Caco-2 (cell line): ENCODE data around the gene CASP9. TPM values are rescaled to one million over a fixed set of nuclear protein-coding genes. Genes with fewer than 3 reads are reported as not detected.

Experiments used
- Bru-seq: library from RNA; stranded (reverse); fragments of 400-500 nt; gene quantifications from one replicate; lab custom pipeline; 2021; lab: Mats Ljungman, UMichigan
- BruChase-seq, 2 experiments: library from RNA; stranded (reverse); fragments of 400-500 nt; gene quantifications; one replicate each; lab custom pipeline; 2021; lab: Mats Ljungman, UMichigan
- BruUV-seq: library from RNA; stranded (reverse); fragments of 400-500 nt; replicated peaks from 2 replicates; lab custom pipeline; 2021; lab: Mats Ljungman, UMichigan
- CTCF ChIA-PET: fragments of 300-600 bp; sonication (Branson Sonifier 250); formaldehyde crosslinking; loops from one replicate; lab custom pipeline; 2022; ENCODE audit warnings: antibody characterized with exemption; lab: Charles Lee
- POLR2A ChIA-PET: fragments of 300-600 bp; sonication (Branson Sonifier 250); formaldehyde crosslinking; loops from one replicate; lab custom pipeline; 2022; ENCODE audit warnings: antibody characterized with exemption; lab: Charles Lee
- DNase-seq, 2 experiments: peaks; one replicate each; pipeline versions ENCODE4 v3.0.0 to v3.0.0-alpha.2; 2020 to 2022
- H3K27me3 ChIP-seq: replicated peaks from 2 replicates; pipeline ENCODE4 v1.6.0; 2011; ENCODE audit warnings: low read length; ENCODE audit not compliant: control insufficient read depth, insufficient read depth
- H3K36me3 ChIP-seq: 2 replicates; pipeline ENCODE4 v1.5.1; 2011; ENCODE audit warnings: low read length; ENCODE audit not compliant: control insufficient read depth, insufficient read depth
- H3K4me1 ChIP-seq: fragments of 250-450 bp; sonication (Bioruptor Pico); 2 replicates; pipeline ENCODE4 v1.5.1; 2020; ENCODE audit warnings: mild to moderate bottlenecking
- H3K4me3 ChIP-seq: 2 replicates; pipeline ENCODE4 v1.5.1; 2011; ENCODE audit warnings: low read depth, mild to moderate bottlenecking, control low read depth, low read length
- H3K9me3 ChIP-seq: fragments of 250-450 bp; sonication (Bioruptor Pico); 2 replicates; pipeline ENCODE4 v1.5.1; 2020; ENCODE audit warnings: mild to moderate bottlenecking, moderate library complexity
- H3K27ac Mint-ChIP-seq: one replicate; pipeline ENCODE4 v1.8.0; 2022; ENCODE audit warnings: mixed read lengths; ENCODE audit not compliant: unreplicated experiment
- H3K27me3 Mint-ChIP-seq: one replicate; pipeline ENCODE4 v1.8.0; 2022; ENCODE audit warnings: mixed read lengths; ENCODE audit not compliant: insufficient read depth, unreplicated experiment
- H3K36me3 Mint-ChIP-seq: one replicate; pipeline ENCODE4 v1.8.0; 2022; ENCODE audit warnings: mild to moderate bottlenecking, mixed read lengths; ENCODE audit not compliant: insufficient read depth, unreplicated experiment
- H3K4me1 Mint-ChIP-seq: one replicate; pipeline ENCODE4 v1.8.0; 2022; ENCODE audit warnings: low read depth, mixed read lengths; ENCODE audit not compliant: unreplicated experiment
- H3K4me3 Mint-ChIP-seq: one replicate; pipeline ENCODE4 v1.8.0; 2022; ENCODE audit warnings: mild to moderate bottlenecking, moderate library complexity, mixed read lengths; ENCODE audit not compliant: unreplicated experiment
- H3K9me3 Mint-ChIP-seq: one replicate; pipeline ENCODE4 v1.8.0; 2022; ENCODE audit warnings: mixed read lengths; ENCODE audit not compliant: unreplicated experiment
- CTCF ChIP-seq, 2 experiments: fragments of 200-600 bp in 1 of 2; IDR thresholded peaks; 1 replicate in 1 of 2; 2 replicates in 1 of 2; pipeline versions ENCODE4 v1.5.1 to v1.8.0; 2011 to 2022; ENCODE audit warnings: antibody characterized with exemption in 1 of 2, control low read depth in 1 of 2, inconsistent platforms in 1 of 2, low read depth in 1 of 2, low read length in 1 of 2, mild to moderate bottlenecking in 1 of 2, moderate library complexity in 1 of 2; ENCODE audit not compliant: insufficient read depth in 1 of 2, severe bottlenecking in 1 of 2, unreplicated experiment in 1 of 2
- intact Hi-C: fragments of 100-400 bp; cut with micrococcal nuclease; formaldehyde crosslinking; loops from one replicate; pipeline ENCODE4 v1.10.0; 2022; ENCODE audit not compliant: unreplicated experiment
- long read RNA-seq: library from polyadenylated mRNA; stranded (forward); transcript quantifications from one replicate; pipeline ENCODE4 v2.0.0, GENCODE V29; 2022
- total RNA-seq: library from RNA; stranded (reverse); gene quantifications from 2 replicates; pipeline ENCODE4 v1.2.3, GENCODE V29; 2022

Gene CASP9
- 9.9 and 12.4 TPM in 2 replicates for total RNA-seq
- percentile 51 among the genes with signal in this experiment for Bru-seq, nascent RNA
- BruChase-seq, experiment 1, labeled RNA remaining after a 2-hour chase: percentile 54 among the genes with signal in this experiment
- BruChase-seq, experiment 2, labeled RNA remaining after a 6-hour chase: percentile 54 among the genes with signal in this experiment
- long read RNA-seq, transcript CASP9-201 (9 exons, 2,019 nt): major isoform, 22 of 34 reads
- long read RNA-seq, partial matches to known transcripts: 2 of 34 reads
- long read RNA-seq, other reads (novel, unspliced or antisense): 5 of 34 reads

GRCh38 chr1:15524021-15524282 is at the start of gene CASP9:
Gene CASP9 (minus strand): TSS chr1:15524215. CDS start chr1:15524200, 15 bp downstream.
- intact Hi-C loops: no loop called here
- BruUV-seq: no TSS peak
- Mint-ChIP-seq H3K27me3 (no peaks in the 10 kb centered on the region), H3K36me3 (peaks cover 29% of the 10 kb centered on the region), H3K27ac (peak within 1 kb of the TSS; percentile 96), H3K9me3 (no peaks in the 10 kb centered on the region), H3K4me1 (peaks cover 9% of the 10 kb centered on the region), H3K4me3 (peak within 1 kb of the TSS; percentile 81)
- no peaks in the 10 kb centered on the region for H3K9me3 ChIP-seq
- peak within 1 kb of the TSS; percentile 65 for H3K4me3 ChIP-seq
- ChIA-PET CTCF (no interaction called here), POLR2A (no interaction called here)
- H3K36me3 ChIP-seq: no peaks in the 10 kb centered on the region
- no peak for TF ChIP-seq CTCF (IDR thresholded peaks at IDR 0.05; ENCODE audit: insufficient read depth in 1 of 2, low read depth in 1 of 2, low read length in 1 of 2, severe bottlenecking in 1 of 2, unreplicated experiment in 1 of 2)
- H3K27me3 ChIP-seq: no peaks in the 10 kb centered on the region
- DNase-seq: no peak
- peaks cover 8% of the 10 kb centered on the region; the same call in 1 of the 2 replicates for H3K4me1 ChIP-seq

DNA sequence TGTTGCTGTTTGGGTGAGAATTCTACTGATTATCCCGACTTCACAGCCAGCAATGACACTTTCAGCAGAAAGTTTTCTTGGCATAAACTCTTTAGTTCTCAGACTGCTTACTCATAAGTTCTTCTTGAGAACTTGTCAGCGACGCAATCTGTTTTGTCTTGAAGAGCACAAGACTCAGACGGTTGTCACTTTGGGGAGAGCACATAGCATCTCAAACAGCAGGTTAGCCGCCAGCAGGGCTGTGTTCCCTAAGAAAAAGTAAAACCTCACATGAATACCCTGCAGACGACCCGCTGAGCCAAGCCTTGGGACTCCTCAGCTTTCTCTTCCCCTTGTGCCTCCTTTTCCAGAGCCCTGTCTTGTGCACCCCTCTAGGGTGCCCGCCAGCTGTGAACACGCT is 49.5 kb upstream of the CASP9 start:
- no TSS peak for BruUV-seq
- CTCF ChIA-PET: interaction anchor here (0.7 kb wide), 1 partner anchor 219 kb away, joined by 3 read pairs; no protein-coding TSS in a partner anchor
- DNase-seq: no peak
- Mint-ChIP-seq H3K4me1 (no peaks in the 10 kb centered on the region), H3K27ac (no peak overlapping the region), H3K4me3 (no peak overlapping the region), H3K9me3 (no peaks in the 10 kb centered on the region), H3K27me3 (no peaks in the 10 kb centered on the region), H3K36me3 (peaks cover 69% of the 10 kb centered on the region)
- Histone ChIP-seq H3K4me1 (no peaks in the 10 kb centered on the region), H3K36me3 (peaks cover 2% of the 10 kb centered on the region; the same call in 1 of the 2 replicates), H3K4me3 (no peak overlapping the region), H3K9me3 (no peaks in the 10 kb centered on the region), H3K27me3 (no peaks in the 10 kb centered on the region)
- intact Hi-C loops: no loop called here
- POLR2A ChIA-PET: no interaction called here
- no peak for TF ChIP-seq CTCF (IDR thresholded peaks at IDR 0.05; ENCODE audit: insufficient read depth in 1 of 2, low read depth in 1 of 2, low read length in 1 of 2, severe bottlenecking in 1 of 2, unreplicated experiment in 1 of 2)

DNA sequence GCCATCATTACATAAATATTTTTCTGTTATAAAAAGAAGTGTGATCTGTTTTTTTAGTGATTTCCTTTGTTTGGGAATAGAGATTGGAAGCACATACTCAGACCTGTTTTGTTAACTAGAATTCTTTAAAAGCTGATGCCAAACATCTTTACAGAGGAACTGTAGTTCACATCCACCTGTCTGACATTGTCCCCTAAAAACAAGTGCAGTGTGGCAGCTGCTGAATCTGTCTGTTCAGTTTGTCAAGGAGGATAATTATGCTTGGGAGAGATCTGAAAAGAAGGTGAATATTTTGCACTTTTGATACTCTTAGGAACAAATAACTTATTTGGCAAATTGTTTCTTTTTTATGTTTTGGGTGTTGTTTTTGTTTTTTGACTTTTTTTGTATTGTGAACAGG is 47.3 kb upstream of the CASP9 start:
- no peaks in the 10 kb centered on the region for H3K27me3 Mint-ChIP-seq
- Histone ChIP-seq H3K4me3 (no peak overlapping the region), H3K36me3 (peaks cover 2% of the 10 kb centered on the region; the same call in 1 of the 2 replicates), H3K4me1 (no peaks in the 10 kb centered on the region), H3K9me3 (no peaks in the 10 kb centered on the region), H3K27me3 (no peaks in the 10 kb centered on the region)
- no peak for DNase-seq
- no peak for TF ChIP-seq CTCF (IDR thresholded peaks at IDR 0.05; ENCODE audit: insufficient read depth in 1 of 2, low read depth in 1 of 2, low read length in 1 of 2, severe bottlenecking in 1 of 2, unreplicated experiment in 1 of 2)
- BruUV-seq: TSS peak; percentile 16
- peaks cover 59% of the 10 kb centered on the region for H3K36me3 Mint-ChIP-seq
- intact Hi-C loops: no loop called here
- no peak overlapping the region for H3K27ac Mint-ChIP-seq
- H3K4me3 Mint-ChIP-seq: no peak overlapping the region
- ChIA-PET POLR2A (no interaction called here), CTCF (no interaction called here)
- H3K4me1 Mint-ChIP-seq: no peaks in the 10 kb centered on the region
- no peaks in the 10 kb centered on the region for H3K9me3 Mint-ChIP-seq
